OCI-LY1 (cell line): ENCODE results near the gene TCP1.

Source experiments
- EZH2 ChIP-seq: fragments of 200-600 bp; sonication (generic), shearing (Covaris generic); IDR thresholded peaks from 2 replicates; pipeline ENCODE4 v1.8.0; 2017; ENCODE audit warnings: borderline replicate concordance, mixed run types, mild to moderate bottlenecking, antibody characterized with exemption, low read length, moderate library complexity, mixed read lengths
- TF ChIP-seq, protein P1 (sequence below): fragments of 200-600 bp; sonication (generic), shearing (Covaris generic); IDR thresholded peaks from 2 replicates; pipeline ENCODE4 v1.5.1; 2017; ENCODE audit warnings: mild to moderate bottlenecking, antibody characterized with exemption, low read length, moderate library complexity, mixed read lengths

- TF ChIP-seq, protein P1, sequence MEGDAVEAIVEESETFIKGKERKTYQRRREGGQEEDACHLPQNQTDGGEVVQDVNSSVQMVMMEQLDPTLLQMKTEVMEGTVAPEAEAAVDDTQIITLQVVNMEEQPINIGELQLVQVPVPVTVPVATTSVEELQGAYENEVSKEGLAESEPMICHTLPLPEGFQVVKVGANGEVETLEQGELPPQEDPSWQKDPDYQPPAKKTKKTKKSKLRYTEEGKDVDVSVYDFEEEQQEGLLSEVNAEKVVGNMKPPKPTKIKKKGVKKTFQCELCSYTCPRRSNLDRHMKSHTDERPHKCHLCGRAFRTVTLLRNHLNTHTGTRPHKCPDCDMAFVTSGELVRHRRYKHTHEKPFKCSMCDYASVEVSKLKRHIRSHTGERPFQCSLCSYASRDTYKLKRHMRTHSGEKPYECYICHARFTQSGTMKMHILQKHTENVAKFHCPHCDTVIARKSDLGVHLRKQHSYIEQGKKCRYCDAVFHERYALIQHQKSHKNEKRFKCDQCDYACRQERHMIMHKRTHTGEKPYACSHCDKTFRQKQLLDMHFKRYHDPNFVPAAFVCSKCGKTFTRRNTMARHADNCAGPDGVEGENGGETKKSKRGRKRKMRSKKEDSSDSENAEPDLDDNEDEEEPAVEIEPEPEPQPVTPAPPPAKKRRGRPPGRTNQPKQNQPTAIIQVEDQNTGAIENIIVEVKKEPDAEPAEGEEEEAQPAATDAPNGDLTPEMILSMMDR = no peak
- TF ChIP-seq EZH2 = no peak
Measured at GRCh38 chr6:159817951-159818739, 28.7 kb upstream of the TCP1 start.
